ENCODE data around the gene FAM78A.
"Not testable (repeated sequence)": the region's sequence is repeated elsewhere in the genome, so short reads cannot be mapped to it uniquely, and the experiment has no call there.

- not testable (repeated sequence) for TF ChIP-seq CTCF, POLR2A (IDR thresholded peaks at IDR 0.05)
Observed at GRCh38 chr9:131263033-131263343, 13.3 kb downstream of the FAM78A start.
